ENCODE results near the gene DPPA5. TPM values are rescaled to one million over a fixed set of nuclear protein-coding genes. Genes with fewer than 3 reads are reported as not detected.

DPPA5 gene
- total and polyA plus RNA-seq, 2 donors (not counting 3 experiments of a cell fraction or from before 2014, with no cell fraction given): not detected

GRCh38 chr6:73369563-73369962, 15.5 kb upstream of the DPPA5 start, which contains the start of gene OOEP:
OOEP (minus strand) TSS chr6:73369897; CDS start chr6:73369792, 105 bp downstream.
- Histone ChIP-seq H2AFZ (ENCODE audit: low read depth, low read length) (no peak within 1 kb of the TSS), H3K9me1 (replicated peaks; ENCODE audit: control insufficient read depth, extremely low read depth, insufficient read depth, low read length) (no peaks in the 10 kb centered on the region), H3K27me3 (ENCODE audit: control insufficient read depth in 2 of 2, insufficient read depth in 2 of 2, low read length in 2 of 2) (no peaks in the 10 kb centered on the region), H3K79me2 (ENCODE audit: control insufficient read depth, insufficient read depth, low read length) (no peaks in the 10 kb centered on the region), H4K20me1 (replicated peaks; ENCODE audit: control insufficient read depth, extremely low read depth, insufficient read depth, low read length) (no peaks in the 10 kb centered on the region), H3K4me2 (ENCODE audit: insufficient read depth, low read length) (no peak within 1 kb of the TSS), H3K36me3 (ENCODE audit: control insufficient read depth in 2 of 2, extremely low read depth in 1 of 2, insufficient read depth in 2 of 2, low read length in 2 of 2) (no peaks in the 10 kb centered on the region), H3K9me3 (replicated peaks; ENCODE audit: control insufficient read depth, insufficient read depth, low read length) (no peaks in the 10 kb centered on the region), H3K4me1 (ENCODE audit: control insufficient read depth, extremely low read depth, insufficient read depth, low read length) (no peaks in the 10 kb centered on the region), H3K9ac (replicated peaks; ENCODE audit: extremely low read depth, insufficient read depth, low read length) (no peak within 1 kb of the TSS), H3K4me3 (replicated peaks in 1 of 3; ENCODE audit: insufficient read depth in 1 of 3, low read depth in 1 of 3, low read length in 3 of 3) (no peak within 1 kb of the TSS), H3K27ac (ENCODE audit: insufficient read depth, low read depth, low read length) (no peak within 1 kb of the TSS)
- ChIA-PET CTCF (interaction anchor here (1.2 kb wide), 1 partner anchor 19 kb away, joined by 4 read pairs; no protein-coding TSS in a partner anchor), POLR2A (no interaction called here)
- no peak for DNase-seq (ENCODE audit: low read depth, low spot score)
- FAIRE-seq: no peak
- intact Hi-C loops (cut with micrococcal nuclease): no loop called here
- dilution Hi-C loops (cut with MboI; ENCODE audit: extremely low pct_ligation_motif_present, low sequenced_read_pairs): no loop called here
- no peak for TF ChIP-seq FOS (IDR thresholded peaks at IDR 0.05; ENCODE audit: borderline replicate concordance, insufficient read depth, low read length)
- TF ChIP-seq, protein P1, sequence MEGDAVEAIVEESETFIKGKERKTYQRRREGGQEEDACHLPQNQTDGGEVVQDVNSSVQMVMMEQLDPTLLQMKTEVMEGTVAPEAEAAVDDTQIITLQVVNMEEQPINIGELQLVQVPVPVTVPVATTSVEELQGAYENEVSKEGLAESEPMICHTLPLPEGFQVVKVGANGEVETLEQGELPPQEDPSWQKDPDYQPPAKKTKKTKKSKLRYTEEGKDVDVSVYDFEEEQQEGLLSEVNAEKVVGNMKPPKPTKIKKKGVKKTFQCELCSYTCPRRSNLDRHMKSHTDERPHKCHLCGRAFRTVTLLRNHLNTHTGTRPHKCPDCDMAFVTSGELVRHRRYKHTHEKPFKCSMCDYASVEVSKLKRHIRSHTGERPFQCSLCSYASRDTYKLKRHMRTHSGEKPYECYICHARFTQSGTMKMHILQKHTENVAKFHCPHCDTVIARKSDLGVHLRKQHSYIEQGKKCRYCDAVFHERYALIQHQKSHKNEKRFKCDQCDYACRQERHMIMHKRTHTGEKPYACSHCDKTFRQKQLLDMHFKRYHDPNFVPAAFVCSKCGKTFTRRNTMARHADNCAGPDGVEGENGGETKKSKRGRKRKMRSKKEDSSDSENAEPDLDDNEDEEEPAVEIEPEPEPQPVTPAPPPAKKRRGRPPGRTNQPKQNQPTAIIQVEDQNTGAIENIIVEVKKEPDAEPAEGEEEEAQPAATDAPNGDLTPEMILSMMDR (IDR thresholded peaks at IDR 0.05; ENCODE audit: extremely low read depth in 1 of 2, insufficient read depth in 1 of 2, low read depth in 1 of 2, low read length in 2 of 2): no peak
- TF ChIP-seq JUN (IDR thresholded peaks at IDR 0.05; ENCODE audit: borderline replicate concordance, insufficient read depth, insufficient read length, low read depth): no peak
- TF ChIP-seq POLR2AphosphoS5 (IDR thresholded peaks at IDR 0.05; ENCODE audit: insufficient read depth, low read depth, low read length): no peak
- TF ChIP-seq MYC (IDR thresholded peaks at IDR 0.05; ENCODE audit: low read depth, low read length): no peak
- no peak for TF ChIP-seq EZH2 (IDR thresholded peaks at IDR 0.05; ENCODE audit: borderline replicate concordance, low read depth, low read length, severe bottlenecking)
- TF ChIP-seq GATA2 (IDR thresholded peaks at IDR 0.05; ENCODE audit: insufficient read depth, insufficient read length, low read depth, low read length): no peak
- no peak for TF ChIP-seq POLR2A (IDR thresholded peaks at IDR 0.05; ENCODE audit: low read depth, low read length)
- TF ChIP-seq MAX (IDR thresholded peaks at IDR 0.05; ENCODE audit: insufficient read depth, insufficient read length): no peak
- BruUV-seq (replicated peaks): no TSS peak
